Fibroblast of pulmonary artery (primary cell): Measurements from ENCODE around the gene CGAS.

ENCODE experiments used
- DNase-seq: peaks from one replicate; pipeline ENCODE4 v3.0.0-alpha.2; 2010; ENCODE audit warnings: low read depth
- H3K4me3 ChIP-seq: replicated peaks from 2 replicates; pipeline ENCODE4 v1.5.1; 2011; ENCODE audit warnings: low read depth, mild to moderate bottlenecking, control low read depth, low read length, moderate library complexity
- CTCF ChIP-seq: IDR thresholded peaks from 2 replicates; pipeline ENCODE4 v1.5.1; 2011; ENCODE audit warnings: mild to moderate bottlenecking, control low read depth, low read length, inconsistent platforms; ENCODE audit errors: missing control alignments

The CGAS gene

GRCh38 chr6:73452107-73452461 is at the start of gene CGAS:
Gene CGAS (minus strand): TSS chr6:73452297. CDS start chr6:73452181, 116 bp downstream.
- no peak for TF ChIP-seq CTCF
- H3K4me3 ChIP-seq = peak within 1 kb of the TSS; percentile 65
- peak; percentile 66 for DNase-seq

GRCh38 chr6:73497915-73498314 is 45.8 kb upstream of the CGAS start:
- H3K4me3 ChIP-seq = no peak overlapping the region
- TF ChIP-seq CTCF = no peak
- no peak for DNase-seq

- peak; percentile 10 for DNase-seq
- H3K4me3 ChIP-seq = no peak overlapping the region
- TF ChIP-seq CTCF = no peak
Observed at GRCh38 chr6:73491377-73491776, 39.3 kb upstream of the CGAS start.

GRCh38 chr6:73487473-73487872 is 35.4 kb upstream of the CGAS start:
- DNase-seq = no peak
- TF ChIP-seq CTCF = no peak
- no peak overlapping the region for H3K4me3 ChIP-seq

GRCh38 chr6:73484438-73484837 is 32.3 kb upstream of the CGAS start:
- H3K4me3 ChIP-seq = no peak overlapping the region
- no peak for DNase-seq
- TF ChIP-seq CTCF = no peak

- DNase-seq = no peak
- no peak for TF ChIP-seq CTCF
- no peak overlapping the region for H3K4me3 ChIP-seq
Observed at GRCh38 chr6:73481969-73482368, 29.9 kb upstream of the CGAS start.

- H3K4me3 ChIP-seq = no peak overlapping the region
- DNase-seq = no peak
- no peak for TF ChIP-seq CTCF
Observed at GRCh38 chr6:73477407-73477806, 25.3 kb upstream of the CGAS start.
